SK-N-DZ (cell line): ENCODE measurements around the gene EPHB1.

Experiments
- small RNA-seq, 2 experiments: library from RNA; depleted of rRNA; stranded (forward); fragments of <200 nt; gene quantifications; one replicate each; pipeline ENCODE3, GENCODE V24; 2014

EPHB1 gene

Small RNA genes lying within 50 kb of the gene (small RNA-seq; reads per million reads assigned to genes)
- 0.05 to 0.44 reads per million in 2 experiments for gene RNA5SP141
- 0 reads per million in 2 experiments for gene RNU6-1174P
